ENCODE measurements around the gene WWC1. TPM values are rescaled to one million over a fixed set of nuclear protein-coding genes. Genes with fewer than 3 reads are reported as not detected.

The WWC1 gene
- total RNA-seq, 1 donor from 2014 or later, result 2.2 TPM

DNA sequence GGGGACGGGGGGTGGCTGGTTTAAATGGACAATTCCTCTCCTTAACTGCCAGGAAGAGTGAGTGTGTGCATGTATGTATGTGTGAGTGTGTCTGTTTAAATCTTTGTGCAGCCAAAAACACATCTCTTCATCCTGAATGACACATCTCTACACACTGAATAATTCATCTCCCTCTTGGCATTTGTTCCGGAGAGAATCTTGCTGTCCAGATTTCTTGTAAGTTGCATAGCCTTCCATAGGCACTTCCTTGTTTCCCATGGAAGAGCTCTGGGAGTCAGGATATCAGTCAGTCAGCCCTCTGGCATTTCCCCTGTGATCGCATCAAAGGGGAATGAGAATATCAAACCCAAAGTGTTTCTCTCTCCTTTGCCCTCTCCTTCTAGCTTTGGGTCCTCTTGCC is 74.7 kb downstream of the WWC1 start:
- no peak for DNase-seq
- TF ChIP-seq CTCF (IDR thresholded peaks at IDR 0.05; ENCODE audit: borderline replicate concordance), result no peak
- H3K9me3 ChIP-seq (replicated peaks), result no peaks in the 10 kb centered on the region
- H3K27ac ChIP-seq (replicated peaks), result no peak overlapping the region
- H3K4me3 ChIP-seq, result no peak overlapping the region
- intact Hi-C loops (cut with micrococcal nuclease), result no loop called here
- H3K4me1 ChIP-seq, result peaks cover 7% of the 10 kb centered on the region
- H3K36me3 ChIP-seq, result no peaks in the 10 kb centered on the region
- H3K27me3 ChIP-seq (ENCODE audit: low read depth), result peaks cover 21% of the 10 kb centered on the region

GRCh38 chr5:168368854-168369253 is 77.4 kb downstream of the WWC1 start:
- intact Hi-C loops (cut with micrococcal nuclease), result no loop called here
- no peaks in the 10 kb centered on the region for H3K9me3 ChIP-seq (replicated peaks)
- TF ChIP-seq CTCF (IDR thresholded peaks at IDR 0.05; ENCODE audit: borderline replicate concordance), result no peak

DNA sequence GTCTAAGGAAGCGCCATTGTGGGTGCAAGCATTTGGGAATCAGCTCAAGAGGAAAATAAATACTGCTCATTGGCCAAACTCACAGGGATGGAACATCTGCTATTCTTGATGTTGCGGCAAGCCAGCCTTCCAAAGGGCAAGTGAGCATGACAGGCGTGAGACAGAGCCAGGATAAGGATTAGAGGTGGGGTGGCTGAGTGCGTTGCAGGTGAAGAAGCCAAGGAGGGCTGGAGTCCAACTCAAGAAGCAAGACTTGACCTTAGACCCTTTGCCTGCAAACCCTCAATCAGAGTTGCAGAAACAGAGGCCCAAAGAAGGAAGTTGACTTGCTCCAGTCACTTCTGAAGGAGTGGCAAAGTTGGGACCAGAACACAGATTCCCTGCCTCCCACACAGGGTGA is 79.4 kb downstream of the WWC1 start:
- intact Hi-C loops (cut with micrococcal nuclease), result no loop called here
- Histone ChIP-seq H3K9me3 (replicated peaks) (no peaks in the 10 kb centered on the region), H3K27me3 (ENCODE audit: low read depth) (peaks cover 27% of the 10 kb centered on the region)

More at GRCh38 chr5:168368854-168369253, 77.4 kb downstream of the WWC1 start:
- no peak overlapping the region for H3K27ac ChIP-seq (replicated peaks)
- no peak overlapping the region for H3K4me3 ChIP-seq
- peaks cover 27% of the 10 kb centered on the region for H3K27me3 ChIP-seq (ENCODE audit: low read depth)
- peaks cover 7% of the 10 kb centered on the region for H3K4me1 ChIP-seq
- DNase-seq, result no peak
- no peaks in the 10 kb centered on the region for H3K36me3 ChIP-seq

GRCh38 chr5:168372356-168372946 is 81.0 kb downstream of the WWC1 start:
- Histone ChIP-seq H3K27ac (replicated peaks) (no peak overlapping the region), H3K4me1 (no peaks in the 10 kb centered on the region), H3K36me3 (no peaks in the 10 kb centered on the region), H3K9me3 (replicated peaks) (no peaks in the 10 kb centered on the region), H3K4me3 (no peak overlapping the region), H3K27me3 (ENCODE audit: low read depth) (peaks cover 27% of the 10 kb centered on the region)
- no peak for DNase-seq
- intact Hi-C loops (cut with micrococcal nuclease), result no loop called here
- no peak for TF ChIP-seq CTCF (IDR thresholded peaks at IDR 0.05; ENCODE audit: borderline replicate concordance)

More for the DNA sequence above, 79.4 kb downstream of the WWC1 start:
- no peak overlapping the region for H3K27ac ChIP-seq (replicated peaks)
- DNase-seq, result no peak
- no peak overlapping the region for H3K4me3 ChIP-seq
- TF ChIP-seq CTCF (IDR thresholded peaks at IDR 0.05; ENCODE audit: borderline replicate concordance), result no peak
- no peaks in the 10 kb centered on the region for H3K4me1 ChIP-seq
- H3K36me3 ChIP-seq, result no peaks in the 10 kb centered on the region

DNA sequence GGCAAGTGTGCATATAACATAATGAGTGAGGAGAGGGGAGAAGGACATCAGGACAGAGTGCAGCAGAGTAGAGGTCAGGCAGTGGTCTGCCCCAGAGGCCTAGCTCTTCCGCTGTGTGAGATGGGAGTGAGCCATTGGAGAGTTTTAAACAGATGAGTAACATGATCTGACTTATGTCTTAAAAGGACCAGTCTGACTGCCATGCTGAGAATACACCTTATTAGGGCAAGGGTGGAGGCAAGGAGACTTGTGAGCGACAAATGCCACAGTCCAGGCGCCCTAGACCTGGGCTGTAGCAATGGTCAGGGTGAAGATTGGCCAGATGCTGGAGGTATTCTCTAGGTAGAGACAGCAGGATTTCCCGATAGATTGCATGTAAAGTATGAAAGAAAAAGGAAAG is 83.1 kb downstream of the WWC1 start:
- H3K4me3 ChIP-seq, result no peak overlapping the region
- no peak overlapping the region for H3K27ac ChIP-seq (replicated peaks)
- DNase-seq, result no peak
- H3K36me3 ChIP-seq, result no peaks in the 10 kb centered on the region
- no peaks in the 10 kb centered on the region for H3K9me3 ChIP-seq (replicated peaks)
- intact Hi-C loops (cut with micrococcal nuclease), result no loop called here
- no peak for TF ChIP-seq CTCF (IDR thresholded peaks at IDR 0.05; ENCODE audit: borderline replicate concordance)
- no peaks in the 10 kb centered on the region for H3K4me1 ChIP-seq
- peaks cover 23% of the 10 kb centered on the region for H3K27me3 ChIP-seq (ENCODE audit: low read depth)

Measured in left ventricle myocardium inferior (tissue), 1 donor.